ENCODE measurements around the gene PSAP.

DNA sequence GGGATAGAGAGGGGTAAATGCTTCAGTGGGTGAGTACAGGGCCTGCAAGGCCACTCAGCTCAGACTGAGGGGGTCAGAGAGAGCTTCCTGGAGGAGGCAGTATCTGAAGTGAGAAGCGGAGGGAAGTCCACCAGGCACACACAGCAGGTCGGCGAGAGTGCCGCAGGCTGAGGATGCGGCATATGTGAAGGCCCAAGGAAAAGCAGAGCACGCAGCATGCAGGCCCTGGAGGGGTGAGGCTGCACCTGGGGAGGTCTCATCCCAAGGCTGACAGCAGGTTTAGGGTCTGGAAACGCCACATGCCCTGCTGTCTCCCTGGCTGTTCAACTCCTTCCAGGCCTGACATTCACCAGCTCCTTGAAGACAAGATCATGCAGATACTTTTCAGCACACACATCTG lies 40.4 kb upstream of the PSAP start:
- TF ChIP-seq POLR2AphosphoS5 (IDR thresholded peaks at IDR 0.05; ENCODE audit: borderline replicate concordance, low read depth, low read length) (no peak), EZH2 (IDR thresholded peaks at IDR 0.05) (no peak), FOXP2 (optimal IDR thresholded peaks at IDR 0.05; ENCODE audit: control extremely low read depth, extremely low read length, insufficient read depth) (no peak)
